Measurements from ENCODE around the gene DUSP18.

DNA sequence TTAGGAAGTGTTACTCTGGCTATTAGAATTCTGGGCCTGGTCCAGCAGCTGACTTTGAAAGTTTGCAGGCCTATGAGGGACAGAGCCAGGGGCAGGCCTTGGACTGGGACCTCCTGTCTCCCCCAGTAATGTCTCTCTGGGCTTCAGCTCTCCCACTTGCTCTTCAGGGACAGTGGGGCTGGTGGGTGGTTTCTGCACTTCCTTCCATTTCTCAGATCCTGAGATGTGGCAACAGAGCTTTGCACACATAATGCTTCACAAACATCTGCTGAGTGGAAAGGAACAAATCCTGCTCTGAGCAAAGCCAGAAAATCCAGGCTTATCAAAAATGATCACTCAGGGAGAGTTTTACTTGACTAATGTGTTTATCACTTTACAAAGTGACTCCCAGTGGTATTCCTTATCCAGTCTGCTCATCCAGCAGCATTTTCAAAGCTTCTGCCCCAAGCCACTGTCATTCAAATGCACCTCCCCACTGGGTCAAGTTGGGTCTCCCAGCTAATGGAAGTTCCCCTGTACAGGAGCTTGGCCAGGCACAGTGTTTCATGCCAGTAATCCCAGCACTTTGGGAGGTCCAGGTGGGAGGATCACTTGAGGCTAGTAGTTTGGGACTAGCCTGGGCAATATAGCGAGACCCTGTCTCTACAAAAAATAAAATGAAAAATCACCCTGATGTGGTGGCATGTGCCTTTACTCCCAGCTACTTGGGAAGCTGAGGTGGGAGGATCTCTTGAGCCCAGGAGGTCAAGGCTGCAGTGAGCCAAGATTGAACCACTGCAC is 13.5 kb upstream of the DUSP18 start:
- no peak for TF ChIP-seq EZH2 (IDR thresholded peaks at IDR 0.05)
- TF ChIP-seq POLR2AphosphoS5 (IDR thresholded peaks at IDR 0.05; ENCODE audit: borderline replicate concordance, low read depth, low read length) = no peak
- TF ChIP-seq FOXP2 (optimal IDR thresholded peaks at IDR 0.05; ENCODE audit: control extremely low read depth, extremely low read length, insufficient read depth) = no peak
